HG03342 (cell line): ENCODE data around the gene COMMD3.
A peak's percentile ranks its signal among the peaks of the same experiment; 100 is the strongest.

Experiments
- ATAC-seq: cut with Tn5 transposase; IDR thresholded peaks from one replicate; pipeline ENCODE4 v1.9.1; 2021; ENCODE audit warnings: mild to moderate bottlenecking, moderate library complexity; ENCODE audit not compliant: unreplicated experiment

The COMMD3 gene

DNA sequence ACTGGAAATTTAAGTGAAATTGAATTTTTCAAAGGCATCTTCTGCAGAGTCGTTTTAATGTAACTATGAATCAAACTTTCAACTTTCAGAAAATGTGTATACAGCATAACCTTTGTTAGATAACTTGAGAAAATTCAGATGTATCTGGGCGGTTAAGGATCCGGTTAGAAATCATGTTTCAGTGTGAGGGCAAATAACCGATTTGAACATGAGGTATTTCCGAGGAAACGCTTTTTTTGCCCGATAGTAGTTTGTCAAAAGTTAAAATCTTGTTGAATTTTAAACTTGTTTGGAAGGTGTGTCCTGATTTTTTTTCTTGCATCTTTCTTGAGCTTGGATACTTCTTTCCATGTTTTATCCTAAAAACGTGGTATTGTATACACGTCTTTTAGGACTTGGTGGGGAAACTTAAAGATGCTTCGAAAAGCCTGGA, 3.4 kb downstream of the COMMD3 start:
- ATAC-seq: no peak

DNA sequence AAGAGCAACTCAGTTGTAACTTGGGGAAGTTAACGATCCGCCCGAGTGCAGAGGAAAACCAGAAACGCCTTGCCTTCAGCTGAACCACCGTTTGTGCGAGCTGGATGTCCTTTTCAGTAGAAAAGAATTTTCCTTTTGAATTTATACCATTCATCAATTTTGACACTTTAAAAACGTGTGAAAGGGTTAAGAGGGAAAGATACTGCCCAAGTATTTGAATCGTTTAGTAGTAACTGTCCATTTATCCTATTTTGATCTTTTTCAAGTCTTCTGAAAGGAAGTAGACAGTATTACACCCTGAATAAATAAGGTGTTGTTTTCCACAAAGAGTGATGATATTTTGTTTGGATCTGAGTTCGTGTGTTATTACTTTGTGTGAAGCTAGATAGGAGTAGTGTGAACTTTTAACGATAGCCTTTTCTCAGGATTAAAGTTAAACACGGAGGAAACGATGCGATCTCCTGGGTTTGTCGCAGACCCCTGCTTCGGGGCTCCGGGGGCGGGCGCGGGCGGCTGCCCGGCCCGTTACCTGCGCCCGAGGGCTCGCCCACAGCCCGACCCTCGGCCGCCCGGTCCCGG, 3.9 kb downstream of the COMMD3 start:
- no peak for ATAC-seq

DNA sequence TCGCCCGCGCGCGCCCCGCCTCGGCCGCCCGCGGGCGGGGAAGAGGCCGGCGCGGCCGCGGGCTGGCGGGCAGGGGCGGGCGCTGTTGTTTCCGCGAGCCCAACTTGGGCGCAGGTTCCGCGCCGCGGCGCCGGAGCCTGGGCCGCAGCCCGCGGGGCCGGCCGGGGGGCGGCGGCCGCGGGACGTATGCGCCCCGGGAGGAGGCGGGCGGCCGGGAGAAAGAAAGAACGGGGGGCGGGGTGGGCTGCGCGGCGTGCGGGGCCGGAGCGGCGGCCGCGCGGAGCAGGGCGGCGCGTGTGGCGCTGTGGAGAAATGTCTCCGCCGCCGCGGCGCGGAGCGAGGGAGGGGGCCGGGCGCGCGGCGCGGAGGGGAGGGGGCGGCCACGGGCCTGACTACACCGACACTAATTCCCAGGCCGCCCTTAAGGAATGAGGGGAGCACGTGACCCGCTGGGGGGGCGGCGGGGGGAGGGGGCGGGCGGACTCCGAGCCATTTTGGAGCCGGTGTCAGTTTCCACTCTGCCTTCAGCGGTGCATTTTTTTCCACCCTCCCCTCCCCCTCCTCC, 4.5 kb downstream of the COMMD3 start, which contains the start of gene BMI1:
Gene BMI1 (plus strand): TSS at position 509 of the 565 bp plus-strand sequence. CDS start 5,351 bp downstream, outside the sequence.
- no peak for ATAC-seq

DNA sequence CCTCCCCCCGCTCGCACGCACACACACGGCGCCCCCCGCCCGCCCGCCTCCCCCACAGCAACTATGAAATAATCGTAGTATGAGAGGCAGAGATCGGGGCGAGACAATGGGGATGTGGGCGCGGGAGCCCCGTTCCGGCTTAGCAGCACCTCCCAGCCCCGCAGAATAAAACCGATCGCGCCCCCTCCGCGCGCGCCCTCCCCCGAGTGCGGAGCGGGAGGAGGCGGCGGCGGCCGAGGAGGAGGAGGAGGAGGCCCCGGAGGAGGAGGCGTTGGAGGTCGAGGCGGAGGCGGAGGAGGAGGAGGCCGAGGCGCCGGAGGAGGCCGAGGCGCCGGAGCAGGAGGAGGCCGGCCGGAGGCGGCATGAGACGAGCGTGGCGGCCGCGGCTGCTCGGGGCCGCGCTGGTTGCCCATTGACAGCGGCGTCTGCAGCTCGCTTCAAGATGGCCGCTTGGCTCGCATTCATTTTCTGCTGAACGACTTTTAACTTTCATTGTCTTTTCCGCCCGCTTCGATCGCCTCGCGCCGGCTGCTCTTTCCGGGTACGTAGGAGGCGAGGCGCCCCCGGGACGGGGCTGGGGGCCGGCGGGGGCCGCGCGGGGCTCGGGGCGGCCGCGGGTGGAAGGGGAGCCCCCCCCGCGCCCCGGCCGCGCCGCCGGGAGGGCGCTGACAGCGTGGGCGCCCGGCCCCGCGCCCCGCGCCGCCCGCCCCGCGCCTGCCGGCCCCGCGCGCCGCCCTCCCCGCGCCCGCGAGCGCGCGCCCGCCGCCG, 5.2 kb downstream of the COMMD3 start:
- ATAC-seq: no peak

DNA sequence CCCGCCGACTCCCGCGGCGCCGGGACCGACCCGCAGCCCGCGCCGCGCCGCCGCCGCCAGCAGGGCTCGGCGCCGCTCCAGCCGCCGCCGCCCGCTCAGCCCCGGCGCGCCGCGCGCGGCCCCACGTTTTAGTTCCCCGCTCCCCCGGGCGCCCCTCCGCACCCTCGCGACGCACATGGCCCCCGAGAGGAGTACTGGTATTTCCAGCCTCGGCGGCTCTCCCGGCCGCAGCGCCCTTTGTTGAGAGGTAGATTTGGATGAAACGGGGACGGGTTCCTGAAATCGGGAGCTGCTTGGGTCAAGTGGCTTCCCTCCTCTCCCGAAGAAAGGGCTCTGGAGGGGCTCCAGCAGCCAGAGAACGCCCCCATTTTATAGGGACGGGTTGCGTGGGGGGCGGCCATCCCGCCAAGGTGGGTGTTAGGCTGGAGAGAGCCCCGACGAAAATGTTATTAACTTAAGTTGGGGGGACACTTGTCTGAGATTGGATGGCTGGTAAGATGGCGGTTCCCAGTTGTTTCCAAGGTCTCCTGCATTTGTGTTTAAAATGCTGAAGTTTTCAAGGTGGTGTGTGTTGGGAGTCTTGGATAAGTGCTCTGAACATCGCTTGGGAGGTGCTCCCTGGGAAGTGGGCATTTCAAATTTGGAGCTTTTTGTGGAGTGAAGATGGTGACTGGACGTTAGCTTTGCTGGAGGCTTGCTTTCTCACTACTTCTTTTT, 5.9 kb downstream of the COMMD3 start:
- no peak for ATAC-seq

DNA sequence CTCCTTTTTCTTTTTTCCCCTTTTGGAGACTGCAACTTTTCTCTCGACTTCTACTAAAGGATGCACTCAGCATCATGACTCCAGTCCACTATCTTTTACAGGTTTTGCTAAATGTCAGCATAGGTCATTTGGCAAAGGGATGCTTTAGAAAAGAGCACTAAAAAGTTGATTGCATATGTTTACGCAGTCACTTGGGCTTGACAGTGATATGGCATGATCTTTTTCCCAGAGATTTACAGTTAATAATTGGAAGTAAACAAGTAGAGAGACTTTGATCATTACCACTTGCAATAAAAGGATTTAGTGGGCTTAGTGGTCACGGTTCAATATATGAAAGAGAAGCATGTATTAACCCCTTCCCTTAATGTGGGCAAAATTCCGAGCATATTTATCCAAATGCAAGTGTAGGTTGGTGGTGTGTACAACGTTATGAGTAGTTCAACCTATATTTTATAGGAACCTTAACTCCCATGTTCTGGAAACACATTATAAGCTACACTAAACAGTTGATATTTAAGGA, 6.5 kb downstream of the COMMD3 start:
- ATAC-seq: no peak

DNA sequence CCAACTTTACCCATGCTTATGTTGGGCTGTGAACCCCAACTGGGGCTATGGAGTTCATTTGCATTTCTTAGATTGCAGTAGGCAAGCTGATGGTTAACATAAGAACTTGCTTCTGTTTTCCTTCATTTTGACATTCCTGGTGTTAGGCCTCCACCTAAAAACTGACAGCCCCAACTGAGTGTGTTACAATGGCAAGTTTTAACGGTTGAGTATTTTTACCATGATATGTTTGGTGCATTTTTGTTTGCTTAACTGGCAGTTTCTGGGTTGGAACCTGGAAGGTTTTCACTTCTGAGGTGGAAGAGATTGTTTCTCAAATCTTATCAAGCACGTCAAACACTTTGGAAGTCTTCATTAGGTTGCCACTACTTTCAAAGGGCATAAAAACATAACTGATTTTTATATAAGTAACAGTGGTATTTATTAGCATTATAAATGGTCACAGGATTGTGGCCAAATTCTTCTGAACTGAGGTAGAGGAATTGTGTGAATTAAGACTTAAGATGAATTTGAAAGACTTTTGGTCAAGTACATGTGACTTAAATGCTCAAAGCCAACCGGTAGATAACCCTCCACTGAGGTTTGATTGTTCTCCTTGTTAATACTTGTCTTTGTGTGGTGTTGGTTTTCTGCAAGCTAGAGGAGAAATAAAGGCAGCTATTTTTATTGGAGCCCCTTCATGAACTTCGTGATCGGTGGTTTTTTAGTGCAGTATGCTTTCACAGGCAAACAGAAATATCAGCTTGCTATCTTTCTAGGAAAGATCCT, 7.5 kb downstream of the COMMD3 start:
- ATAC-seq: no peak

DNA sequence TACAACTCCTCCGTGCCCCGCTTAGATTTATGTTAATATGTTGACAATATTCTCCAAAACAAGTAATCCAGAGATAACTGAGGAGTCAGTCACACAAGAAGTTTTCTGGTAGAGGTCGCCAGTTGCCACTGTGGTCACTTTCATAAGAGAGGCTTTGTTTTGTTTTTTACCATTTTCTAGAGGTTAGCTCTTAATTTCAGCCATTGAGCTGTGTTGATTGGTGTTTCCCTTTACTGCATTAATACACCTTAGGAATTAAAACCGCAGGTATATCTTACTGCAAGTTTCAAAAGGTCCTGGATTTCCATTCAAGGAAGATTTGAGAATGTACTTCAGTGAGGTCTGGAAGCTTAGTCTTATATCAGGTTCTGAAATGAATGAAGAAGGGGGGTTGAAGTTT, 8.2 kb downstream of the COMMD3 start:
- no peak for ATAC-seq

DNA sequence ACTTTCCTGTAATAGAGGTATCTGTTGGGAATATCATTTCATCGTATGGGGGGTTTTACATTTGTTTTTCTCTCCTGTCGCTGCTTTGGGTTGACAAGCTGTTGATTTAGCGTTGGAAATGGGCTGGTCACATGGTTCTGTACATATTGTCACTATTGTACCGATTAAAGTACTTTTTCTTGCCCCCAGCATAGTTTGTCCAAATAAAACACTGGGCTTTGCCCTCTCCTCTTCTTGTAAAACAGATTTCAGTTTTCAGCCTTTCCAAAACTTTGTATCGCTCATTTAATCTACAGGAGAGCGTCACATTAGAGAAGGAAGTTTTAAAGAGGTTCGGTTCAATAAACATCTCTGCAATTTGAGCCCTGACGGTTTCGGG, 8.7 kb downstream of the COMMD3 start:
- no peak for ATAC-seq

DNA sequence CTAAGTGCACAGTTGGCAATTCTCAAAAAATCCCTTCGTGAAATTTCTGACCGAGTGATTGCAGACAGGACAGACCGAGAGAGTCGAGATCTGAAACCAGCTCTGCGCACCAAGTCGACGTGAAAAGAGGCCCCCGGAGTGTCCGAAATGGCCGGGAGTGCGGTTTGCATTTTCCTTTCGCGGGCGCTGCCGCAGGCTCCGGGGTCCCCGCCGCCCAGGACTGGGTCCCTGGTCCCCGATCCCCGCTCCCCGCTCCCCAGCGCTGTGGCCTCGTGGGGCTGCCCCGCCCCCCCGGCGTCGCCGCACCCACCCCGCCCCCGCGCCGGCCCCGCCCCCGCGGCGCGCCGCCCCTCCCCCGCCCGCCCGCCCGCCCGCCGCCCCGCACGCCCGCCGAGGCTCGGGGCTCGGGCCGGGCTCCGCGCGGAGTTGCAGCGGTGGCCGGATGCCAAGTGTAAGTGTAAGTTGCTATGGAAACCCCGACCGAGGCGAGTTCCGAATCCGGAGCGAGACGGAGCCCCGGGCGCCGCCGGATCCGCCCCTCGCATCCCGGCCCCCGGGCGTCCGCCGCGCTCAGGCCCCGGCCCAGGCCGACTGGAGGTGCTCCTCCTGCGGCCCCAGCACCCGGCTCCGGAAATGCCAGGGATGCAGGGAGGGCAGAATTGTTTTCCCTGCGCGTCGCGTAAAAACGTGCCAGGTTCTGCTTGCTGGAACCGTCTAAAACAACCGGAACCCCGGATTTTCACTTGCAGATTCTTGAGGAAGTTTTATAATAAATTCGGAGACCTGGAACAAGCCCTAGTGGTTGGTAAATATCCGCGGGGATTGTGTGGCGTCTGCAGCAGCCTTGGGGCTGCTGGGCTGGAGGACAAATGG, 9.3 kb downstream of the COMMD3 start:
- ATAC-seq: peak; percentile 56

DNA sequence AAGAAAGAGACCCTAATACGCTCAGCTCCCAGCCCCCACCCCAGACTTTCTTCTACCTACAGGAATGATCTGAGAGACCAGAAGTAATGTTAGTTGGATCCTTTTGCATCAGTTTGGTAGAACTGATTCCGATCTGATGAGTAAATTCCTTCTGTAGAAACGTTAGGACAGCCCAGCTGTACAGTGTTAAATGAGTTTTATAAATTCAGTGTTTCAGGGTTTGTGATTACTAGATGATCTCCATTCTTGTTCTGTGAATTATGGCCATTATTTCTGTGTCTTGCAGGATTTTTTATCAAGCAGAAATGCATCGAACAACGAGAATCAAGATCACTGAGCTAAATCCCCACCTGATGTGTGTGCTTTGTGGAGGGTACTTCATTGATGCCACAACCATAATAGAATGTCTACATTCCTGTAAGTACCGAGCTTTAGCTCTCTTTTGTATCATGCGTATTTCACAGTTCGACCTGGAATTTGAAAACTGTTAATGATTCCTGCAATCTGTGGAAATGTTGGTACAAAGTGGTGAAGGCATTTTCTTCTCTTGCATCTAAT, 10.0 kb downstream of the COMMD3 start:
- no peak for ATAC-seq

DNA sequence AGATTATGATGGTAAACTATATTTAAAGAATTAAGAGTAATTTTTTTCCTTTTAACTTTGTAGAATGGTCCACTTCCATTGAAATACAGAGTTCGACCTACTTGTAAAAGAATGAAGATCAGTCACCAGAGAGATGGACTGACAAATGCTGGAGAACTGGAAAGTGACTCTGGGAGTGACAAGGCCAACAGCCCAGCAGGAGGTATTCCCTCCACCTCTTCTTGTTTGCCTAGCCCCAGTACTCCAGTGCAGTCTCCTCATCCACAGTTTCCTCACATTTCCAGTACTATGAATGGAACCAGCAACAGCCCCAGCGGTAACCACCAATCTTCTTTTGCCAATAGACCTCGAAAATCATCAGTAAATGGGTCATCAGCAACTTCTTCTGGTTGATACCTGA, 13.0 kb downstream of the COMMD3 start:
- ATAC-seq: no peak

DNA sequence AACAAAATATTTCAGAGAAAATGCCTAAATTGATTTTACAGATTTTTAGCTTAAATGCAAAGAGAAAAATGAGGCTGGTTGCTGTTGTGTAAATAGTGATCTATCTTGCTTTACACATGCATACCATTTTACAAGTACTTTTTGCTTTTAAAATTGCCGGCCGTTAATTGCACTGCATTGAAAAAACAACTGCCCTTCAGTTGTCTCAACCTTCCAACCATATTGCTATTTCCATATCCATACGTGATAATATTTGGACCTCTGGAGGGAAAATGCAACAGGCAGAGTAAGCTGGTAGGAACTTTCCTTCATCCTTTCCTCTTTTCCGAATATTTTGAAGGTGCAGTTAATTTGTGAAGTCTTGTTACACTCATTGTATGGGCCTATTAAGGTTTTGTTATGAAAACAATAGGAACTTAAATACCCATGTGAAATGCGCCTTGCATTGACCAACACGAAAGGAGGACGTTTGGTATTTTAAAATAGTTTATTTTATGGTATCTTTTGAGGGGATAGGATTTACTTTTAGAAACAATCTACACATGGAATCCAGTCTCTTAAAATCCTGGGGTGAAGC, 16.0 kb downstream of the COMMD3 start:
- no peak for ATAC-seq

DNA sequence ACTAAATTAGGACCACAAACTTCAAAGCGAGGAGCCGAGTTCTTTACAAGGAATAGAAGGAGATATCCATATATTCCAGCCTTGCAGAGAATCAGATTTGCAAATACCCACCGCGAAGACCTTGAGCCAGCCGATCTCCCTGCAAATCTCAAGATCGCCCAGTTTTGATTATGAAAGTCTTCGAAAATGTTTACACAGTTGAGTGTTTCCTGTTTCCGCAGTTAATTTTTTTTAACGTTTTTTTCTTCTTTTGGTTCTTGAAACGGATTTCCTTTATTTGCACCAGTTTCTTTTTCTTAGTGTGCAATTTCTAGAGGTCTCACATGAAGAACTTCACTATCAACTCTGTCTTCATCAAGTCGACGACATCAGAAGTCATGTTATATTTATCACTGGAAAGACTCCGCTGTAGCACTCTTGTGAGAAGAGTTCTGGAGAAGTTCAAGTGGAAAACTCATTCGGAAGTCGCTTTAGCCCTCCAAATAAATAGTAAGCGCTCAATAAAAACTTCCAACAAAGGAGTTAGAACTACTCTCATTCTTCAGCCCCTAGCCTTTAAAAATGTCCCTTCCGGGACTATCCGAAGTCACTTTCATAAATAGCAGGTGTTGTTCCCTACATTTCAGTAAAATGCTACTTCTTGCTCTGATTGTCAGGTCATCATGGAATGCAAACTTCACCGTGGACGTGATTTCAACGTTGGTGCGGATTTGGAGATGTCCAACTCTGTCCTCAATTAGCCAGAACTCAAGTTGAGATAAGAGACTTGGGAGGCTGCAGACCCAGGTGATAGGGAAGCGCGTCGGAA, 17.2 kb downstream of the COMMD3 start:
- ATAC-seq: no peak

DNA sequence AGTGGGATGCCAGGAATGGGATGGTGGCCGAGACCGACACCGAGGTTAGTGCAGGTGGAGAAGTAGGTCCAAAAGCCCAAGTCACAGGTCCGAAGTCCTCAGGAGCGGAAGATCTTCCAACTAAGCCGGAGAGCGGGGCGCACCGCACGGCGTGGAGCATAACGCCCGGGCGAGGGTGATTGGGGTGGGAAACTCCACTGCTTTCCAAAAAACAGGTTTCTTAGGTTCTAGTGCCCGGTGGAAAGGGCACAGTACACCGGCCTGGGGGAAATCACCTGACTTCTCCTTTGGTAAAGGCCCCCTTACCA, 17.7 kb downstream of the COMMD3 start:
- ATAC-seq: no peak

DNA sequence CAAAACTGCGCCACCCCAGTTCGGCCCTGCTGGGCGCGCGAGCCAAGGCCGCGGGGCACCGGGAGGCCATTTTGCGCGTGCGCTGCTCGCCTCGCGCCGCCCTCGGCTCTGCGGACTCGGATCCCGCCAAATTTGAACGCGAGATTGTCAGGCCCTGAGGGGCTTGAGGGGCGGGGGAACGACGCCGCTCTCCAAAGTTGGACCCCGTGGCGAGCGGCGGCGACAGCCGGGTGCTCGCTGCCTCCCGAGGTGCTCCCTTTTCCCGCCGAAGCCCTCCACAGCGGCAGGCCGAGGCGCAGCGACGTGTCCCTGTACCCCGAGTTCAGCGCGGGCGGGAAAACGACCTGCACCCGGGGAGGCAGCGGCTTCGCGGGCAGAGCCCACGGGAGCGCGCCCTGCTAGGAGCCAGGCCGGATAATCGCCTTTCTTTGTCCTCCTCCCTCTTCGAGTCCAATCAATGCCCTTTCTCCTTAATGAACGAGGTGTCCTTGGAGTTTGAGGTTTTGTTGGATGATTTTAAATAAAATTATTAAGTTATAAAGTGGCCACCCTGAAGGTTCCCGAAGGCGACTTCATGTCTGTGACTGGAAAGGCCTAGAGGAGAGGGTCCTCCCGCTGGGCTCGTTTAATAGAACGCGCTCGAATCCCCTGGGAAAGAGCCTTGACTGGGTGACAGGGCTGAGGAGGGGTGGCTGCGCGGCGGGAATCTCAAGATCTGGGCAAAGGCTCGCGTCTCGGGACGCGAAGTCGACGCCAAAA, 18.4 kb downstream of the COMMD3 start:
- ATAC-seq: no peak

DNA sequence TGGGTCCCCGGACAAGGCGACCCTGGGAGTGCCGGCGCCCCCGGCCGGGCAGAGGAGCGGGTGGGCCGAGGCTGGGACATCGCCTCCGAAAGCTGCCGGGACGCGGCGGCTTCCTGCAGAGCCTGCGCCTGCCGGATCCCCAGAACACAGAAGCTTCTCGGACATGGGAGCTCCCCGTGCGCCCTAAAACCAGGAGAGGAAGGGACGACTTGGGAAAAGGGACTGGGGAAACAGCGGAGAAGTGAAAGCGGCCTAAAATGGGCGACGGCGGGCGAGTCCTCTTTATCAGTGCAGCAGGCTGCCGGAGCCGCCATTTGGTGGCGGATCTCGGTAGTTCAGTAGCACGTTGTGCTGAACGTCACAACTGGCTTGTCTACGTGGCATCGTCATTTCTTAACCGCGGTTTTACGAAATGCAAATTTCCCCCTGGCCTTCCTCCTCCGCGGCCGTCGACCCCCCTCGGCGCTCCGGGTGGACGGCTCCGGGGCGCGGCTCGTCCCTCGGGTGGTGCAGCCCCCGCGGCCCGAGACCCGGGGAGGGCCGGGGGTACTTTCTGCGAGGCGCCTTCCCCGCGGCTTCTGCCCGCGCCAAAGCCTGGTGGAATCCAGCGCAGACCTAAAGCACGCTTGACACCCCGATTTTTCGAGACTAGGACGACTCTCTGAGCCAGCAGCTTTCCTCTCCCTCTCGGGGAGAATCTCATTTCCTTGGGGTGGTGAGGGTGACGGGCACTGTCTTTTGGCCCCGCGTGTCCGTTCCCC, 19.2 kb downstream of the COMMD3 start:
- peak; percentile 61 for ATAC-seq
